Neural cell (in vitro differentiated cells): ENCODE results near the gene MAPT. TPM values are rescaled to one million over a fixed set of nuclear protein-coding genes. Genes with fewer than 3 reads are reported as not detected.

Source experiments
- H2AFZ ChIP-seq: fragments of 200-600, 300-800 bp; sonication (generic), shearing (Covaris generic); 2 replicates; pipeline ENCODE4 v1.6.0; 2014; ENCODE audit warnings: low read depth, mild to moderate bottlenecking, antibody characterized with exemption, low read length, moderate library complexity
- H3F3A ChIP-seq: fragments of 200-600 bp; shearing (Covaris generic); 2 replicates; pipeline ENCODE4 v1.6.1; 2016; ENCODE audit warnings: mild to moderate bottlenecking, moderate library complexity, mixed read lengths, antibody characterized with exemption, low read length; ENCODE audit not compliant: insufficient read depth, poor library complexity, severe bottlenecking
- H3K27ac ChIP-seq: fragments of 200-600, 300-800 bp; sonication (generic), shearing (Covaris generic); 2 replicates; pipeline ENCODE4 v1.5.1; 2014; ENCODE audit warnings: mild to moderate bottlenecking, low read length, moderate library complexity
- H3K27me3 ChIP-seq: fragments of 300-800, 200-600 bp; sonication (generic), shearing (Covaris generic); 2 replicates; pipeline ENCODE4 v1.6.0; 2014; ENCODE audit warnings: mild to moderate bottlenecking, low read depth, low read length, moderate library complexity; ENCODE audit not compliant: insufficient read depth
- H3K36me3 ChIP-seq: fragments of 300-800, 200-600 bp; sonication (generic), shearing (Covaris generic); 2 replicates; pipeline ENCODE4 v1.5.1; 2014; ENCODE audit warnings: mild to moderate bottlenecking, antibody characterized with exemption, low read length, moderate library complexity; ENCODE audit not compliant: insufficient read depth
- H3K4me2 ChIP-seq: fragments of 300-800, 200-600 bp; sonication (generic), shearing (Covaris generic); 2 replicates; pipeline ENCODE4 v1.6.0; 2014; ENCODE audit warnings: mild to moderate bottlenecking, low read length
- H3K4me3 ChIP-seq: fragments of 300-800, 200-600 bp; sonication (generic), shearing (Covaris generic); 2 replicates; pipeline ENCODE4 v1.5.1; 2014; ENCODE audit warnings: mild to moderate bottlenecking, low read length, moderate library complexity
- H3K79me2 ChIP-seq: fragments of 200-600 bp; shearing (Covaris generic); replicated peaks from 2 replicates; pipeline ENCODE4 v1.6.0; 2014; ENCODE audit warnings: mild to moderate bottlenecking, low read length, moderate library complexity; ENCODE audit not compliant: insufficient read depth
- H3K9ac ChIP-seq: fragments of 300-800, 200-600 bp; sonication (generic), shearing (Covaris generic); 2 replicates; pipeline ENCODE4 v1.6.1; 2016; ENCODE audit warnings: mild to moderate bottlenecking, low read length, mixed read lengths
- H3K9me2 ChIP-seq: fragments of 200-600 bp; shearing (Covaris generic); 2 replicates; pipeline ENCODE4 v1.6.1; 2016; ENCODE audit warnings: mild to moderate bottlenecking, low read length, mixed read lengths; ENCODE audit not compliant: insufficient read depth
- H3K9me3 ChIP-seq: fragments of 200-600, 300-800 bp; sonication (generic), shearing (Covaris generic); 2 replicates; pipeline ENCODE4 v1.6.1; 2016; ENCODE audit warnings: mild to moderate bottlenecking, mixed run types, low read length, moderate library complexity, mixed read lengths
- H4K20me1 ChIP-seq: fragments of 200-600 bp; shearing (Covaris generic); 2 replicates; pipeline ENCODE4 v1.6.1; 2016; ENCODE audit warnings: mild to moderate bottlenecking, mixed run types; ENCODE audit not compliant: insufficient read depth
- EP300 ChIP-seq: fragments of 450-650 bp; conservative IDR thresholded peaks from 2 replicates; pipeline ENCODE4 v1.6.1; 2014; ENCODE audit warnings: antibody characterized with exemption, mild to moderate bottlenecking, moderate library complexity; ENCODE audit not compliant: poor library complexity, severe bottlenecking
- EZH2 ChIP-seq: fragments of 200-600, 300-800 bp; shearing (Covaris generic), sonication (generic); IDR thresholded peaks from 2 replicates; pipeline ENCODE4 v1.6.1; 2014; ENCODE audit warnings: antibody characterized with exemption, low read length, borderline replicate concordance, mild to moderate bottlenecking; ENCODE audit not compliant: insufficient read depth, poor library complexity, severe bottlenecking
- MXI1 ChIP-seq: fragments of 450-650 bp; conservative IDR thresholded peaks from 2 replicates; pipeline ENCODE4 v1.6.1; 2014; ENCODE audit warnings: antibody characterized with exemption, mild to moderate bottlenecking; ENCODE audit not compliant: poor library complexity, severe bottlenecking
- POLR2AphosphoS5 ChIP-seq: IDR thresholded peaks from 2 replicates; pipeline ENCODE4 v1.6.1; 2012
- RAD21 ChIP-seq: fragments of 450-650 bp; conservative IDR thresholded peaks from 2 replicates; pipeline ENCODE4 v1.6.1; 2014; ENCODE audit warnings: antibody characterized with exemption, mild to moderate bottlenecking, moderate library complexity
- SMC3 ChIP-seq: fragments of 450-650 bp; conservative IDR thresholded peaks from 2 replicates; pipeline ENCODE4 v1.6.1; 2014; ENCODE audit warnings: antibody characterized with exemption, mild to moderate bottlenecking, moderate library complexity; ENCODE audit not compliant: poor library complexity
- TAF1 ChIP-seq: IDR thresholded peaks from 2 replicates; pipeline ENCODE4 v1.6.1; 2012; ENCODE audit warnings: low read depth
- polyA plus RNA-seq: library from polyadenylated mRNA; depleted of rRNA; stranded (reverse); fragments of >200 nt; gene quantifications from 2 replicates; pipeline ENCODE4 v1.2.3, GENCODE V29; 2014
- TF ChIP-seq, protein P1 (sequence below): IDR thresholded peaks from 2 replicates; pipeline ENCODE4 v1.6.1; 2012; ENCODE audit warnings: borderline replicate concordance
- TF ChIP-seq, protein P2 (sequence below): fragments of 450-650 bp; IDR thresholded peaks from 2 replicates; pipeline ENCODE4 v1.5.1; 2014; ENCODE audit warnings: antibody characterized with exemption, mild to moderate bottlenecking, moderate library complexity; ENCODE audit not compliant: poor library complexity, severe bottlenecking

MAPT gene
- polyA plus RNA-seq, 1 donor from 2014 or later: 94.5 TPM

DNA sequence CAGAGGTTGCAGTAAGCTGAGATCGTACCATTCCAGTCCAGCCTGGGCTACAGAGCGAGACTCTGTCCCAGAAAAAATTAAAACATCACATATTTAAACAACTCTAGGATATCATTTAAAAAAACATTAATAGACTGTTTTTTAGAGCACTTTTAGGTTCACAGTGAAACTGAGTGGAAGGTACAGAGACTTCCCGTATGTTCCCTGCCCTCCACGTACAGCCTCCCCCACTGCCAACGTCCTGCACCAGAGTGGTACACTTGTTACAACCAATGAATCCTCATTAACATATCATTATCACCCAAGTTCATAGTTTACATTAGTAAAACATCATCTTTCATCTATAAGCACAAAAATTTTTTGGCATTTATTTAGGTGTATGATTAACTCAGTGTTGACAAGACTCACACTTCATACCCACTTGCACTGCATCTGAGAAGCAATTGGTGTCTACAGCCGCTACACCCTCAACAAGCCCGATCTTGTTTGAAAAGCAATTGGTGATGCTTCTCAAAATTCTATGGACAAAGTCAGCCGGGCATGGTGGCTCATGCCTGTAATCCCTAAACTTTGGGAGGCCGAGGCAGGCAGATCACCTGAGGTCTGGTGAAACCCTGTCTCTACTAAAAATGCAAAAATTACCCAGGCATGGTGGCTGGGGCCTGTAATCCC is 64.8 kb downstream of the MAPT start:
- Histone ChIP-seq H3K9ac (no peak overlapping the region), H3K4me3 (no peak overlapping the region), H3F3A (no peaks in the 10 kb centered on the region), H3K4me2 (no peak overlapping the region), H3K9me2 (no peaks in the 10 kb centered on the region), H3K27me3 (no peaks in the 10 kb centered on the region), H3K79me2 (no peaks in the 10 kb centered on the region), H3K27ac (no peak overlapping the region), H3K9me3 (no peaks in the 10 kb centered on the region), H4K20me1 (peaks cover 4% of the 10 kb centered on the region), H2AFZ (no peak overlapping the region), H3K36me3 (no peaks in the 10 kb centered on the region)
- TF ChIP-seq POLR2AphosphoS5: no peak
- TF ChIP-seq EP300: no peak
- no peak for TF ChIP-seq MXI1
- no peak for TF ChIP-seq EZH2
- no peak for TF ChIP-seq RAD21
- TF ChIP-seq TAF1: no peak
- TF ChIP-seq SMC3: no peak
- TF ChIP-seq, protein P1, sequence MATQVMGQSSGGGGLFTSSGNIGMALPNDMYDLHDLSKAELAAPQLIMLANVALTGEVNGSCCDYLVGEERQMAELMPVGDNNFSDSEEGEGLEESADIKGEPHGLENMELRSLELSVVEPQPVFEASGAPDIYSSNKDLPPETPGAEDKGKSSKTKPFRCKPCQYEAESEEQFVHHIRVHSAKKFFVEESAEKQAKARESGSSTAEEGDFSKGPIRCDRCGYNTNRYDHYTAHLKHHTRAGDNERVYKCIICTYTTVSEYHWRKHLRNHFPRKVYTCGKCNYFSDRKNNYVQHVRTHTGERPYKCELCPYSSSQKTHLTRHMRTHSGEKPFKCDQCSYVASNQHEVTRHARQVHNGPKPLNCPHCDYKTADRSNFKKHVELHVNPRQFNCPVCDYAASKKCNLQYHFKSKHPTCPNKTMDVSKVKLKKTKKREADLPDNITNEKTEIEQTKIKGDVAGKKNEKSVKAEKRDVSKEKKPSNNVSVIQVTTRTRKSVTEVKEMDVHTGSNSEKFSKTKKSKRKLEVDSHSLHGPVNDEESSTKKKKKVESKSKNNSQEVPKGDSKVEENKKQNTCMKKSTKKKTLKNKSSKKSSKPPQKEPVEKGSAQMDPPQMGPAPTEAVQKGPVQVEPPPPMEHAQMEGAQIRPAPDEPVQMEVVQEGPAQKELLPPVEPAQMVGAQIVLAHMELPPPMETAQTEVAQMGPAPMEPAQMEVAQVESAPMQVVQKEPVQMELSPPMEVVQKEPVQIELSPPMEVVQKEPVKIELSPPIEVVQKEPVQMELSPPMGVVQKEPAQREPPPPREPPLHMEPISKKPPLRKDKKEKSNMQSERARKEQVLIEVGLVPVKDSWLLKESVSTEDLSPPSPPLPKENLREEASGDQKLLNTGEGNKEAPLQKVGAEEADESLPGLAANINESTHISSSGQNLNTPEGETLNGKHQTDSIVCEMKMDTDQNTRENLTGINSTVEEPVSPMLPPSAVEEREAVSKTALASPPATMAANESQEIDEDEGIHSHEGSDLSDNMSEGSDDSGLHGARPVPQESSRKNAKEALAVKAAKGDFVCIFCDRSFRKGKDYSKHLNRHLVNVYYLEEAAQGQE: no peak
- TF ChIP-seq, protein P2, sequence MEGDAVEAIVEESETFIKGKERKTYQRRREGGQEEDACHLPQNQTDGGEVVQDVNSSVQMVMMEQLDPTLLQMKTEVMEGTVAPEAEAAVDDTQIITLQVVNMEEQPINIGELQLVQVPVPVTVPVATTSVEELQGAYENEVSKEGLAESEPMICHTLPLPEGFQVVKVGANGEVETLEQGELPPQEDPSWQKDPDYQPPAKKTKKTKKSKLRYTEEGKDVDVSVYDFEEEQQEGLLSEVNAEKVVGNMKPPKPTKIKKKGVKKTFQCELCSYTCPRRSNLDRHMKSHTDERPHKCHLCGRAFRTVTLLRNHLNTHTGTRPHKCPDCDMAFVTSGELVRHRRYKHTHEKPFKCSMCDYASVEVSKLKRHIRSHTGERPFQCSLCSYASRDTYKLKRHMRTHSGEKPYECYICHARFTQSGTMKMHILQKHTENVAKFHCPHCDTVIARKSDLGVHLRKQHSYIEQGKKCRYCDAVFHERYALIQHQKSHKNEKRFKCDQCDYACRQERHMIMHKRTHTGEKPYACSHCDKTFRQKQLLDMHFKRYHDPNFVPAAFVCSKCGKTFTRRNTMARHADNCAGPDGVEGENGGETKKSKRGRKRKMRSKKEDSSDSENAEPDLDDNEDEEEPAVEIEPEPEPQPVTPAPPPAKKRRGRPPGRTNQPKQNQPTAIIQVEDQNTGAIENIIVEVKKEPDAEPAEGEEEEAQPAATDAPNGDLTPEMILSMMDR: no peak

DNA sequence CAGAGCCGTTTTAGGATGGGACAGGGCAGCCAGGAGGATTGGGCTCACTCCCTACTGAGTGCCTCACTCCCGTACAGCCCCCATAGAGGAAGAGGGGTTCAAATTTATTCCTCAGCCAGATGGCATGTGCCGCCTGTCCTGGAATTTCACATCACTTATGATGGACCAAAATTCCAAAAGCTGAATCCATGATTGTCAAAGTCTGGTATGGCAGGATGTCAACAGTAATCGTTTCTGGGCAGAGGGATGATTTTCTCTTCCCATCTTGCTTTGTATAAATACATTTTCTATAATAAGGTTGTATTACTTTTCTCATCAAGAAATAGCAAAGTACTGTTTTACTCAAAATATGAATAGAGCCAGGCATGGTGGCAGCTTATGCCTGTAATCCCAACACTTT is 66.0 kb downstream of the MAPT start:
- H3K27me3 ChIP-seq: no peaks in the 10 kb centered on the region
- no peak overlapping the region for H3K4me2 ChIP-seq
- no peaks in the 10 kb centered on the region for H3K9me3 ChIP-seq
- no peaks in the 10 kb centered on the region for H3K36me3 ChIP-seq
- no peak overlapping the region for H3K27ac ChIP-seq
- peaks cover 4% of the 10 kb centered on the region for H4K20me1 ChIP-seq
- TF ChIP-seq EP300 (no peak), TAF1 (no peak), EZH2 (no peak), RAD21 (no peak), MXI1 (no peak), POLR2AphosphoS5 (no peak), SMC3 (no peak)
- TF ChIP-seq, protein P1: no peak
- TF ChIP-seq, protein P2: no peak
- H2AFZ ChIP-seq: no peak overlapping the region
- no peaks in the 10 kb centered on the region for H3K79me2 ChIP-seq
- H3K4me3 ChIP-seq: no peak overlapping the region
- H3K9me2 ChIP-seq: no peaks in the 10 kb centered on the region
- no peak overlapping the region for H3K9ac ChIP-seq
- no peaks in the 10 kb centered on the region for H3F3A ChIP-seq
